Prostate gland (tissue), 2 donors: ENCODE measurements around the gene CCAR1.

Experiments used
- CTCF ChIP-seq, 4 experiments: fragments of 200-600 bp in 2 of 4; fragments of 450-650 bp in 2 of 4; sonication (generic) in 2 of 4; IDR thresholded peaks; 1 replicate in 3 of 4; 2 replicates in 1 of 4; pipeline ENCODE4 v1.5.1; 2016 to 2019; ENCODE audit warnings: antibody characterized with exemption in 4 of 4, mild to moderate bottlenecking in 2 of 4, moderate library complexity in 2 of 4
- POLR2A ChIP-seq: fragments of 450-650 bp; IDR thresholded peaks from one replicate; pipeline ENCODE4 v1.6.1; 2016; ENCODE audit warnings: antibody characterized with exemption, mild to moderate bottlenecking
- POLR2AphosphoS5 ChIP-seq: sonication (generic); formaldehyde crosslinking; IDR thresholded peaks from one replicate; pipeline ENCODE4 v1.6.1; 2017; ENCODE audit warnings: antibody characterized with exemption

- TF ChIP-seq CTCF (IDR thresholded peaks at IDR 0.05) (no peak), POLR2A (peak; percentile 69), POLR2AphosphoS5 (peak; percentile 97)
Measured at GRCh38 chr10:68720793-68721672, at the start of gene CCAR1.
